H9 (cell line): ENCODE results near the gene CLEC20A. TPM values are rescaled to one million over a fixed set of nuclear protein-coding genes. Genes with fewer than 3 reads are reported as not detected.

Experiments
- DNase-seq: peaks from one replicate; pipeline ENCODE4 v3.0.0-alpha.2; 2017
- H2AFZ ChIP-seq: one replicate; pipeline ENCODE4 v1.6.1; 2013; ENCODE audit warnings: mild to moderate bottlenecking, low read length, control low read depth, moderate library complexity
- H2AK5ac ChIP-seq: 2 replicates; pipeline ENCODE4 v1.6.1; 2013; ENCODE audit warnings: low read length, control low read depth, mixed read lengths; ENCODE audit not compliant: insufficient read length
- H2BK120ac ChIP-seq: one replicate; pipeline ENCODE4 v1.6.1; 2013; ENCODE audit warnings: low read depth, mild to moderate bottlenecking, low read length, control low read depth, inconsistent platforms; ENCODE audit not compliant: poor library complexity, severe bottlenecking
- H2BK12ac ChIP-seq: 2 replicates; pipeline ENCODE4 v1.6.1; 2013; ENCODE audit warnings: low read length, control low read depth, mixed read lengths, low read depth; ENCODE audit not compliant: insufficient read length
- H2BK15ac ChIP-seq: 2 replicates; pipeline ENCODE4 v1.6.1; 2013; ENCODE audit warnings: low read depth, low read length, control low read depth
- H2BK20ac ChIP-seq: one replicate; pipeline ENCODE4 v1.6.1; 2013; ENCODE audit warnings: low read depth, mild to moderate bottlenecking, low read length, control low read depth, inconsistent platforms; ENCODE audit not compliant: poor library complexity, severe bottlenecking
- H2BK5ac ChIP-seq: 2 replicates; pipeline ENCODE4 v1.6.1; 2013; ENCODE audit warnings: low read length, control low read depth, mixed read lengths; ENCODE audit not compliant: insufficient read length
- H3K14ac ChIP-seq: 2 replicates; pipeline ENCODE4 v1.6.1; 2013; ENCODE audit warnings: low read length, control low read depth; ENCODE audit not compliant: insufficient read depth
- H3K18ac ChIP-seq: 2 replicates; pipeline ENCODE4 v1.6.1; 2013; ENCODE audit warnings: low read depth, mild to moderate bottlenecking, mixed read lengths, low read length, control low read depth; ENCODE audit not compliant: insufficient read length
- H3K23ac ChIP-seq: 2 replicates; pipeline ENCODE4 v1.6.1; 2013; ENCODE audit warnings: low read length, control low read depth, mixed read lengths, low read depth; ENCODE audit not compliant: insufficient read length
- H3K23me2 ChIP-seq: 2 replicates; pipeline ENCODE4 v1.6.1; 2013; ENCODE audit warnings: low read depth, mild to moderate bottlenecking, mixed read lengths, low read length, control low read depth; ENCODE audit not compliant: insufficient read length, poor library complexity, severe bottlenecking
- H3K27ac ChIP-seq: 2 replicates; pipeline ENCODE4 v1.5.1; 2013; ENCODE audit warnings: low read length, control low read depth, mixed read lengths, low read depth; ENCODE audit not compliant: insufficient read length
- H3K27me3 ChIP-seq: 2 replicates; pipeline ENCODE4 v1.6.1; 2013; ENCODE audit warnings: low read length, control low read depth, inconsistent platforms; ENCODE audit not compliant: insufficient read depth
- H3K4ac ChIP-seq: 2 replicates; pipeline ENCODE4 v1.6.1; 2013; ENCODE audit warnings: low read depth, mild to moderate bottlenecking, control low read depth, inconsistent platforms, low read length, moderate library complexity
- H3K4me1 ChIP-seq: 2 replicates; pipeline ENCODE4 v1.6.1; 2013; ENCODE audit warnings: low read length, control low read depth, inconsistent platforms; ENCODE audit not compliant: insufficient read depth
- H3K4me2 ChIP-seq: 2 replicates; pipeline ENCODE4 v1.6.1; 2013; ENCODE audit warnings: low read length, control low read depth, mixed read lengths; ENCODE audit not compliant: insufficient read length, insufficient read depth
- H3K56ac ChIP-seq: 2 replicates; pipeline ENCODE4 v1.6.1; 2013; ENCODE audit warnings: low read depth, mild to moderate bottlenecking, mixed read lengths, low read length, control low read depth; ENCODE audit not compliant: insufficient read length
- H3K79me1 ChIP-seq: 2 replicates; pipeline ENCODE4 v1.6.1; 2013; ENCODE audit warnings: low read depth, mild to moderate bottlenecking, moderate library complexity, low read length, control low read depth, inconsistent platforms; ENCODE audit not compliant: insufficient read depth, poor library complexity, severe bottlenecking
- H3K79me2 ChIP-seq: 2 replicates; pipeline ENCODE4 v1.6.1; 2013; ENCODE audit warnings: low read length, control low read depth, inconsistent platforms; ENCODE audit not compliant: insufficient read depth
- H3K9ac ChIP-seq: 2 replicates; pipeline ENCODE4 v1.6.1; 2013; ENCODE audit warnings: low read length, control low read depth, mixed read lengths; ENCODE audit not compliant: insufficient read length; ENCODE audit errors: extremely low read depth
- H3K9me3 ChIP-seq: one replicate; pipeline ENCODE4 v1.6.1; 2013; ENCODE audit warnings: low read depth, low read length, inconsistent platforms; ENCODE audit not compliant: control insufficient read depth
- H3T11ph ChIP-seq: one replicate; pipeline ENCODE4 v1.6.1; 2013; ENCODE audit warnings: mild to moderate bottlenecking, low read length, control low read depth, inconsistent platforms
- H4K20me1 ChIP-seq: one replicate; pipeline ENCODE4 v1.6.1; 2013; ENCODE audit not compliant: control insufficient read depth, insufficient read length, insufficient read depth
- H4K5ac ChIP-seq: 2 replicates; pipeline ENCODE4 v1.6.1; 2013; ENCODE audit warnings: low read depth, mild to moderate bottlenecking, mixed read lengths, low read length, control low read depth; ENCODE audit not compliant: insufficient read length
- H4K8ac ChIP-seq: replicated peaks from 2 replicates; pipeline ENCODE4 v1.6.1; 2013; ENCODE audit warnings: low read length, control low read depth, mixed read lengths, low read depth; ENCODE audit not compliant: insufficient read length
- H4K91ac ChIP-seq: 2 replicates; pipeline ENCODE4 v1.6.1; 2013; ENCODE audit warnings: low read depth, mild to moderate bottlenecking, moderate library complexity, mixed read lengths, low read length, control low read depth; ENCODE audit not compliant: insufficient read length
- H3K27ac Mint-ChIP-seq, 3 experiments: 2 replicates in 2 of 3; 3 replicates in 1 of 3; pipeline ENCODE4 v1.8.0; 2020 to 2021; ENCODE audit warnings: mixed read lengths in 3 of 3, mild to moderate bottlenecking in 1 of 3, moderate library complexity in 1 of 3
- H3K27me3 Mint-ChIP-seq: 2 replicates; pipeline ENCODE4 v1.8.0; 2021; ENCODE audit warnings: low read depth, mild to moderate bottlenecking, moderate library complexity, mixed read lengths
- H3K36me3 Mint-ChIP-seq, 3 experiments: 2 replicates in 2 of 3; 3 replicates in 1 of 3; pipeline ENCODE4 v1.8.0; 2020 to 2021; ENCODE audit warnings: low read depth in 3 of 3, mixed read lengths in 3 of 3; ENCODE audit not compliant: insufficient read depth in 1 of 3
- H3K4me1 Mint-ChIP-seq, 2 experiments: 2 replicates each; pipeline ENCODE4 v1.8.0; 2020; ENCODE audit warnings: mixed read lengths in 2 of 2
- H3K4me3 Mint-ChIP-seq, 2 experiments: 2 replicates in 1 of 2; 3 replicates in 1 of 2; pipeline ENCODE4 v1.8.0; 2020 to 2021; ENCODE audit warnings: mild to moderate bottlenecking in 2 of 2, mixed read lengths in 2 of 2, moderate library complexity in 1 of 2
- H3K9me3 Mint-ChIP-seq, 2 experiments: 2 replicates in 1 of 2; 3 replicates in 1 of 2; pipeline ENCODE4 v1.8.0; 2020; ENCODE audit warnings: mild to moderate bottlenecking in 2 of 2, mixed read lengths in 2 of 2, moderate library complexity in 1 of 2
- CTCF ChIP-seq: fragments of 200-600 bp; sonication (generic); conservative IDR thresholded peaks from 3 replicates; pipeline ENCODE4 v1.8.0; 2021; ENCODE audit warnings: antibody characterized with exemption, mild to moderate bottlenecking
- total RNA-seq: library from RNA; stranded (reverse); gene quantifications from 2 replicates; pipeline ENCODE4 v1.2.1, GENCODE V29; 2021

The CLEC20A gene
- total RNA-seq, 1 experiment from 2014 or later = not detected

- Mint-ChIP-seq H3K4me3 (no peak overlapping the region), H3K4me1 (peaks cover 12 to 15% of the 10 kb centered on the region in 2 experiments)
- no peak overlapping the region for H3T11ph ChIP-seq
Observed at GRCh38 chr1:178434899-178435435, 61.8 kb downstream of the CLEC20A start.

More at GRCh38 chr1:178434899-178435435, 61.8 kb downstream of the CLEC20A start:
- DNase-seq = no peak
- no peak overlapping the region for H3K4ac ChIP-seq
- H3K27ac Mint-ChIP-seq = no peak overlapping the region
- H3K27me3 Mint-ChIP-seq = no peaks in the 10 kb centered on the region
- no peak overlapping the region for H2BK5ac ChIP-seq
- no peak overlapping the region for H2AK5ac ChIP-seq
- H3K9me3 Mint-ChIP-seq = no peaks in the 10 kb centered on the region
- H2BK20ac ChIP-seq = no peak overlapping the region
- no peak overlapping the region for H3K56ac ChIP-seq
- H4K8ac ChIP-seq = no peak overlapping the region
- H3K27me3 ChIP-seq = no peaks in the 10 kb centered on the region
- H2BK15ac ChIP-seq = no peak overlapping the region
- no peaks in the 10 kb centered on the region for H3K23me2 ChIP-seq
- no peak overlapping the region for H3K4me2 ChIP-seq
- no peaks in the 10 kb centered on the region for H3K79me2 ChIP-seq
- H3K4me1 ChIP-seq = no peaks in the 10 kb centered on the region
- no peak overlapping the region for H3K14ac ChIP-seq
- no peaks in the 10 kb centered on the region for H3K36me3 Mint-ChIP-seq
- H3K9me3 ChIP-seq = no peaks in the 10 kb centered on the region
- H4K91ac ChIP-seq = no peak overlapping the region
- no peak overlapping the region for H2BK120ac ChIP-seq
- H3K9ac ChIP-seq = no peak overlapping the region
- no peaks in the 10 kb centered on the region for H4K20me1 ChIP-seq
- H3K23ac ChIP-seq = no peak overlapping the region
- no peak overlapping the region for H2AFZ ChIP-seq
- TF ChIP-seq CTCF = no peak
- H3K18ac ChIP-seq = no peak overlapping the region
- no peaks in the 10 kb centered on the region for H3K79me1 ChIP-seq
- H2BK12ac ChIP-seq = no peak overlapping the region
- no peak overlapping the region for H3K27ac ChIP-seq
- H4K5ac ChIP-seq = no peak overlapping the region
